ENCODE data around the gene LANCL1.

DNA sequence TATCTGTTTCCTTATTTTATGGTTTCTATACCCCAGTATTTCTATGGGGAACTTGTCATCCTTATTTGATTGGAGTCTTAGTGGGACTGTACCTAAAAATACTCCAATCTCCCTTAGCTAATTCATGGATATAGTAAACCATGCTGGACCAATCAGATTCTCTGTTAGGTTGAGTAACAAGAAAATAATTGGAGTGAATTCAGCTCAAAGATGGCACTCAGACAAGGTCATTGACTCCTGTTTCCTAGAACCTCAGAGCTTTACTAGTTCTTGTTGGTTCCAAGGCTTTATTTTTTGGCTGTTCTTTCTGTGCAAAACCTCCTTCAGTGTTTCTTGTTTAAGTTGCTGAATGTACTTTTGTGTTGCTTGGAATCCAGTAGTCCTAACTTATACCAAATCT is 48.0 kb upstream of the LANCL1 start:
- TF ChIP-seq, protein P1, sequence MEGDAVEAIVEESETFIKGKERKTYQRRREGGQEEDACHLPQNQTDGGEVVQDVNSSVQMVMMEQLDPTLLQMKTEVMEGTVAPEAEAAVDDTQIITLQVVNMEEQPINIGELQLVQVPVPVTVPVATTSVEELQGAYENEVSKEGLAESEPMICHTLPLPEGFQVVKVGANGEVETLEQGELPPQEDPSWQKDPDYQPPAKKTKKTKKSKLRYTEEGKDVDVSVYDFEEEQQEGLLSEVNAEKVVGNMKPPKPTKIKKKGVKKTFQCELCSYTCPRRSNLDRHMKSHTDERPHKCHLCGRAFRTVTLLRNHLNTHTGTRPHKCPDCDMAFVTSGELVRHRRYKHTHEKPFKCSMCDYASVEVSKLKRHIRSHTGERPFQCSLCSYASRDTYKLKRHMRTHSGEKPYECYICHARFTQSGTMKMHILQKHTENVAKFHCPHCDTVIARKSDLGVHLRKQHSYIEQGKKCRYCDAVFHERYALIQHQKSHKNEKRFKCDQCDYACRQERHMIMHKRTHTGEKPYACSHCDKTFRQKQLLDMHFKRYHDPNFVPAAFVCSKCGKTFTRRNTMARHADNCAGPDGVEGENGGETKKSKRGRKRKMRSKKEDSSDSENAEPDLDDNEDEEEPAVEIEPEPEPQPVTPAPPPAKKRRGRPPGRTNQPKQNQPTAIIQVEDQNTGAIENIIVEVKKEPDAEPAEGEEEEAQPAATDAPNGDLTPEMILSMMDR (conservative IDR thresholded peaks at IDR 0.05 in 1 of 2, IDR thresholded peaks at IDR 0.05 in 1 of 2; ENCODE audit: extremely low read depth in 1 of 2, insufficient read depth in 1 of 2, low read depth in 1 of 2, low read length in 2 of 2): no peak
- no peak for TF ChIP-seq EZH2 (IDR thresholded peaks at IDR 0.05; ENCODE audit: borderline replicate concordance, low read length)

All from mammary epithelial cell (primary cell).